Astrocyte (in vitro differentiated cells and primary cell): ENCODE data around the gene ADRA2A. TPM values are rescaled to one million over a fixed set of nuclear protein-coding genes. Genes with fewer than 3 reads are reported as not detected.

ENCODE experiments used
- DNase-seq: peaks from one replicate; pipeline ENCODE4 v3.0.0-alpha.2; 2010; ENCODE audit warnings: low read depth
- FAIRE-seq: peaks from 2 replicates; lab custom pipeline; 2011; peaks lifted over from hg19 to GRCh38; lab: Jason Lieb, UNC
- H2AFZ ChIP-seq: 2 replicates; pipeline ENCODE4 v1.6.0; 2012; ENCODE audit warnings: low read depth, low read length, inconsistent platforms
- H3K27ac ChIP-seq: 2 replicates; pipeline ENCODE4 v1.5.1; 2011; ENCODE audit warnings: low read depth, low read length, inconsistent platforms
- H3K27me3 ChIP-seq: 2 replicates; pipeline ENCODE4 v1.6.0; 2011; ENCODE audit warnings: low read length, inconsistent platforms; ENCODE audit not compliant: insufficient read depth
- H3K36me3 ChIP-seq: 2 replicates; pipeline ENCODE4 v1.5.1; 2011; ENCODE audit warnings: low read length, inconsistent platforms; ENCODE audit not compliant: insufficient read depth
- H3K4me1 ChIP-seq: 2 replicates; pipeline ENCODE4 v1.5.1; 2011; ENCODE audit warnings: low read length, inconsistent platforms; ENCODE audit not compliant: insufficient read depth
- H3K4me2 ChIP-seq: 2 replicates; pipeline ENCODE4 v1.6.0; 2012; ENCODE audit warnings: low read length, inconsistent platforms
- H3K4me3 ChIP-seq: 2 replicates; pipeline ENCODE4 v1.5.1; 2011; ENCODE audit warnings: low read depth, mild to moderate bottlenecking, low read length, inconsistent platforms; ENCODE audit not compliant: insufficient read depth
- H3K79me2 ChIP-seq: 2 replicates; pipeline ENCODE4 v1.6.0; 2012; ENCODE audit warnings: mild to moderate bottlenecking, low read length, inconsistent platforms; ENCODE audit not compliant: insufficient read depth
- H3K9ac ChIP-seq: 2 replicates; pipeline ENCODE4 v1.6.0; 2012; ENCODE audit warnings: mild to moderate bottlenecking, low read length, inconsistent platforms
- H3K9me3 ChIP-seq: 2 replicates; pipeline ENCODE4 v1.5.1; 2012; ENCODE audit warnings: low read depth, mild to moderate bottlenecking, low read length, inconsistent platforms; ENCODE audit not compliant: insufficient read depth
- H4K20me1 ChIP-seq: 2 replicates; pipeline ENCODE4 v1.6.0; 2012; ENCODE audit warnings: low read length, inconsistent platforms; ENCODE audit not compliant: insufficient read depth
- H3K27ac Mint-ChIP-seq: one replicate; pipeline ENCODE4 v1.8.0; 2021; ENCODE audit warnings: mild to moderate bottlenecking, mixed read lengths; ENCODE audit not compliant: unreplicated experiment
- H3K27me3 Mint-ChIP-seq: one replicate; pipeline ENCODE4 v1.8.0; 2021; ENCODE audit warnings: low read depth, mixed read lengths; ENCODE audit not compliant: unreplicated experiment
- H3K36me3 Mint-ChIP-seq: one replicate; pipeline ENCODE4 v1.8.0; 2021; ENCODE audit warnings: low read depth, mixed read lengths; ENCODE audit not compliant: unreplicated experiment
- H3K4me1 Mint-ChIP-seq: one replicate; pipeline ENCODE4 v1.8.0; 2021; ENCODE audit warnings: low read depth, mixed read lengths; ENCODE audit not compliant: unreplicated experiment
- H3K4me3 Mint-ChIP-seq: one replicate; pipeline ENCODE4 v1.8.0; 2021; ENCODE audit warnings: mild to moderate bottlenecking, moderate library complexity, mixed read lengths; ENCODE audit not compliant: unreplicated experiment
- H3K9me3 Mint-ChIP-seq: one replicate; pipeline ENCODE4 v1.8.0; 2021; ENCODE audit warnings: mild to moderate bottlenecking, mixed read lengths; ENCODE audit not compliant: unreplicated experiment
- EZH2 ChIP-seq: IDR thresholded peaks from 2 replicates; pipeline ENCODE4 v1.6.1; 2012; ENCODE audit warnings: mild to moderate bottlenecking, low read length, inconsistent platforms; ENCODE audit not compliant: insufficient read depth
- total RNA-seq: library from RNA; stranded (reverse); gene quantifications from 2 replicates; pipeline ENCODE4 v1.2.1, GENCODE V29; 2021
- TF ChIP-seq, protein P1 (sequence below): IDR thresholded peaks from 2 replicates; pipeline ENCODE4 v1.5.1; 2011; ENCODE audit warnings: low read depth, mild to moderate bottlenecking, inconsistent platforms, low read length, moderate library complexity; ENCODE audit not compliant: insufficient read depth

ADRA2A gene
- total RNA-seq, 1 donor from 2014 or later = 1.2 TPM

DNA sequence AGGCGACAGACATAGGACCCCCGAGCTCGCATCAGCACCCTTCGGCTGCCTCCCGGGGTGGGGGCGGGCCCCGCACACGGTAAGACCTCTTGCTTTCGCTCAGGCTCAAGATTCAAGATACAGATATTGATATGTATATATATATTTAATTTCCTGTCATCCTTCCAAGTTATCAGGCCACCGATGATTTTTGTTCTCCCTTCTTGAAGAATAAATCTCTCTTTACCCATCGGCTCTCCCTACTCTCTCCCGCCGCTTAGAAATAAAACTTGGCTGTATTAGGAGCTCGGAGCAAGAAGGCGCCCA lies 603 bp downstream of the ADRA2A start:
- H3K9me3 ChIP-seq = peaks cover 7% of the 10 kb centered on the region
- peaks cover 46% of the 10 kb centered on the region for H3K27me3 Mint-ChIP-seq
- peak overlapping the region; percentile 57 for H3K4me3 Mint-ChIP-seq
- peak overlapping the region; percentile 91 for H3K4me2 ChIP-seq
- no peaks in the 10 kb centered on the region for H3K36me3 ChIP-seq
- H3K4me1 Mint-ChIP-seq = peaks cover 2% of the 10 kb centered on the region
- DNase-seq (no peak), FAIRE-seq (no peak)
- peak overlapping the region; percentile 17 for H3K4me3 ChIP-seq
- H3K27ac Mint-ChIP-seq = no peak overlapping the region
- TF ChIP-seq, protein P1, sequence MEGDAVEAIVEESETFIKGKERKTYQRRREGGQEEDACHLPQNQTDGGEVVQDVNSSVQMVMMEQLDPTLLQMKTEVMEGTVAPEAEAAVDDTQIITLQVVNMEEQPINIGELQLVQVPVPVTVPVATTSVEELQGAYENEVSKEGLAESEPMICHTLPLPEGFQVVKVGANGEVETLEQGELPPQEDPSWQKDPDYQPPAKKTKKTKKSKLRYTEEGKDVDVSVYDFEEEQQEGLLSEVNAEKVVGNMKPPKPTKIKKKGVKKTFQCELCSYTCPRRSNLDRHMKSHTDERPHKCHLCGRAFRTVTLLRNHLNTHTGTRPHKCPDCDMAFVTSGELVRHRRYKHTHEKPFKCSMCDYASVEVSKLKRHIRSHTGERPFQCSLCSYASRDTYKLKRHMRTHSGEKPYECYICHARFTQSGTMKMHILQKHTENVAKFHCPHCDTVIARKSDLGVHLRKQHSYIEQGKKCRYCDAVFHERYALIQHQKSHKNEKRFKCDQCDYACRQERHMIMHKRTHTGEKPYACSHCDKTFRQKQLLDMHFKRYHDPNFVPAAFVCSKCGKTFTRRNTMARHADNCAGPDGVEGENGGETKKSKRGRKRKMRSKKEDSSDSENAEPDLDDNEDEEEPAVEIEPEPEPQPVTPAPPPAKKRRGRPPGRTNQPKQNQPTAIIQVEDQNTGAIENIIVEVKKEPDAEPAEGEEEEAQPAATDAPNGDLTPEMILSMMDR = no peak
- TF ChIP-seq EZH2 = no peak
- H4K20me1 ChIP-seq = no peaks in the 10 kb centered on the region
- peaks cover 16% of the 10 kb centered on the region for H3K4me1 ChIP-seq
- H3K27ac ChIP-seq = no peak overlapping the region
- H3K9ac ChIP-seq = no peak overlapping the region
- H3K27me3 ChIP-seq = peaks cover 58% of the 10 kb centered on the region
- peak overlapping the region; percentile 80 for H2AFZ ChIP-seq
- no peaks in the 10 kb centered on the region for H3K79me2 ChIP-seq
- peaks cover 2% of the 10 kb centered on the region for H3K36me3 Mint-ChIP-seq
- H3K9me3 Mint-ChIP-seq = peaks cover 15% of the 10 kb centered on the region

- DNase-seq (no peak), FAIRE-seq (no peak)
- peak; percentile 96 for TF ChIP-seq EZH2
- TF ChIP-seq, protein P1 = no peak
- no peaks in the 10 kb centered on the region for H3K36me3 ChIP-seq
- peaks cover 7% of the 10 kb centered on the region for H3K9me3 ChIP-seq
- no peak overlapping the region for H3K9ac ChIP-seq
- H3K27me3 ChIP-seq = peaks cover 58% of the 10 kb centered on the region
- H3K4me3 Mint-ChIP-seq = no peak overlapping the region
- peaks cover 51% of the 10 kb centered on the region for H3K27me3 Mint-ChIP-seq
- H3K4me1 Mint-ChIP-seq = peaks cover 2% of the 10 kb centered on the region
- peak overlapping the region; percentile 45 for H2AFZ ChIP-seq
- no peak overlapping the region for H3K27ac Mint-ChIP-seq
- peak overlapping the region; percentile 91 for H3K4me2 ChIP-seq
- peaks cover 15% of the 10 kb centered on the region for H3K9me3 Mint-ChIP-seq
- H3K36me3 Mint-ChIP-seq = peaks cover 2% of the 10 kb centered on the region
- H3K4me3 ChIP-seq = peak overlapping the region; percentile 17
- H3K4me1 ChIP-seq = peaks cover 16% of the 10 kb centered on the region
- no peaks in the 10 kb centered on the region for H3K79me2 ChIP-seq
- H3K27ac ChIP-seq = no peak overlapping the region
- H4K20me1 ChIP-seq = no peaks in the 10 kb centered on the region
Observed at GRCh38 chr10:111077785-111078504, 1.1 kb downstream of the ADRA2A start.

- DNase-seq = no peak
- peaks cover 16% of the 10 kb centered on the region for H3K4me1 ChIP-seq
- no peak overlapping the region for H3K4me3 ChIP-seq
- no peak for FAIRE-seq
- H3K4me3 Mint-ChIP-seq = no peak overlapping the region
- no peaks in the 10 kb centered on the region for H4K20me1 ChIP-seq
- H3K27ac Mint-ChIP-seq = no peak overlapping the region
- peaks cover 2% of the 10 kb centered on the region for H3K36me3 Mint-ChIP-seq
- H3K9ac ChIP-seq = no peak overlapping the region
- peak; percentile 79 for TF ChIP-seq EZH2
- TF ChIP-seq, protein P1 = no peak
- H3K4me1 Mint-ChIP-seq = peaks cover 2% of the 10 kb centered on the region
- H3K27ac ChIP-seq = no peak overlapping the region
- H3K9me3 ChIP-seq = peaks cover 7% of the 10 kb centered on the region
- H3K36me3 ChIP-seq = no peaks in the 10 kb centered on the region
- H2AFZ ChIP-seq = peak overlapping the region; percentile 45
- peaks cover 54% of the 10 kb centered on the region for H3K27me3 ChIP-seq
- H3K9me3 Mint-ChIP-seq = peaks cover 15% of the 10 kb centered on the region
- peaks cover 58% of the 10 kb centered on the region for H3K27me3 Mint-ChIP-seq
- H3K79me2 ChIP-seq = no peaks in the 10 kb centered on the region
- no peak overlapping the region for H3K4me2 ChIP-seq
Observed at GRCh38 chr10:111078505-111079185, 1.8 kb downstream of the ADRA2A start.
